ENCODE measurements around the gene KCTD16. TPM values are rescaled to one million over a fixed set of nuclear protein-coding genes. Genes with fewer than 3 reads are reported as not detected.

The KCTD16 gene
- total RNA-seq, 6 experiments from 2014 or later = under 0.01 to 0.02 (median 0.02) TPM; not detected in 3

- Histone ChIP-seq H3K4me3 (no peak overlapping the region), H3K27ac (no peak overlapping the region), H3K27me3 (no peaks in the 10 kb centered on the region), H3K4me1 (no peaks in the 10 kb centered on the region), H3K9me3 (no peaks in the 10 kb centered on the region), H3K36me3 (no peaks in the 10 kb centered on the region)
- no peak for TF ChIP-seq POLR2A (IDR thresholded peaks at IDR 0.05)
- no peak for TF ChIP-seq CTCF (IDR thresholded peaks at IDR 0.05)
- DNase-seq (no peak), ATAC-seq (no peak)
- WGBS (ENCODE audit: insufficient coverage, low coverage, low lambda C conversion rate, missing lambda C conversion rate) = 55% methylated on average over 3 of the region's 3 CpGs
- intact Hi-C loops (cut with DNase I) = no loop called here
Observed at GRCh38 chr5:144325532-144325931, 154.9 kb downstream of the KCTD16 start.

- Histone ChIP-seq H3K36me3 (no peaks in the 10 kb centered on the region), H3K27ac (no peak overlapping the region), H3K27me3 (no peaks in the 10 kb centered on the region), H3K4me3 (no peak overlapping the region), H3K9me3 (no peaks in the 10 kb centered on the region), H3K4me1 (no peaks in the 10 kb centered on the region)
- no peak for TF ChIP-seq POLR2A (IDR thresholded peaks at IDR 0.05)
- no peak for TF ChIP-seq CTCF (IDR thresholded peaks at IDR 0.05)
- WGBS (ENCODE audit: insufficient coverage, low coverage, low lambda C conversion rate, missing lambda C conversion rate) = 42% methylated on average over 2 of the region's 2 CpGs
- intact Hi-C loops (cut with DNase I) = no loop called here
- no peak for DNase-seq
- no peak for ATAC-seq
Observed at GRCh38 chr5:144328494-144328893, 157.8 kb downstream of the KCTD16 start.

- H3K27ac ChIP-seq = no peak overlapping the region
- no peaks in the 10 kb centered on the region for H3K9me3 ChIP-seq
- no peaks in the 10 kb centered on the region for H3K4me1 ChIP-seq
- no peaks in the 10 kb centered on the region for H3K36me3 ChIP-seq
- H3K27me3 ChIP-seq = no peaks in the 10 kb centered on the region
- ATAC-seq = no peak
- intact Hi-C loops (cut with DNase I) = no loop called here
- H3K4me3 ChIP-seq = no peak overlapping the region
- no peak for DNase-seq
- no peak for TF ChIP-seq POLR2A (IDR thresholded peaks at IDR 0.05)
- TF ChIP-seq CTCF (IDR thresholded peaks at IDR 0.05) = no peak
Observed at GRCh38 chr5:144328980-144329379, 158.3 kb downstream of the KCTD16 start.

- ATAC-seq = no peak
- H3K27me3 ChIP-seq = no peaks in the 10 kb centered on the region
- no peak overlapping the region for H3K27ac ChIP-seq
- no peak for DNase-seq
- no peaks in the 10 kb centered on the region for H3K9me3 ChIP-seq
- H3K36me3 ChIP-seq = no peaks in the 10 kb centered on the region
- no peak overlapping the region for H3K4me3 ChIP-seq
- H3K4me1 ChIP-seq = no peaks in the 10 kb centered on the region
- intact Hi-C loops (cut with DNase I) = no loop called here
- no peak for TF ChIP-seq CTCF (IDR thresholded peaks at IDR 0.05)
- no peak for TF ChIP-seq POLR2A (IDR thresholded peaks at IDR 0.05)
Observed at GRCh38 chr5:144329681-144330080, 159.0 kb downstream of the KCTD16 start.

GRCh38 chr5:144331361-144331760 is 160.7 kb downstream of the KCTD16 start:
- intact Hi-C loops (cut with DNase I) = no loop called here

More at GRCh38 chr5:144331361-144331760, 160.7 kb downstream of the KCTD16 start:
- H3K36me3 ChIP-seq = no peaks in the 10 kb centered on the region
- H3K9me3 ChIP-seq = no peaks in the 10 kb centered on the region
- TF ChIP-seq CTCF (IDR thresholded peaks at IDR 0.05) = no peak
- no peak for TF ChIP-seq POLR2A (IDR thresholded peaks at IDR 0.05)
- H3K27me3 ChIP-seq = no peaks in the 10 kb centered on the region
- DNase-seq (no peak), ATAC-seq (no peak)
- no peak overlapping the region for H3K4me3 ChIP-seq
- H3K27ac ChIP-seq = no peak overlapping the region
- no peaks in the 10 kb centered on the region for H3K4me1 ChIP-seq

Measured in right lobe of liver (tissue), 6 donors.